OCI-LY7 (cell line): Measurements from ENCODE around the gene CNTNAP5. TPM values are rescaled to one million over a fixed set of nuclear protein-coding genes. Genes with fewer than 3 reads are reported as not detected.

Source experiments
- BruUV-seq: library from RNA; stranded (reverse); fragments of 400-500 nt; replicated peaks from 2 replicates; lab custom pipeline; 2021; lab: Mats Ljungman, UMichigan
- CTCF ChIA-PET: fragments of 300-600 bp; sonication (Branson Sonifier 250); formaldehyde crosslinking; loops from one replicate; lab custom pipeline; 2022; ENCODE audit warnings: antibody characterized with exemption; ENCODE audit not compliant: unreplicated experiment; lab: Charles Lee
- POLR2A ChIA-PET: fragments of 300-600 bp; sonication (Branson Sonifier 250); formaldehyde crosslinking; loops from one replicate; lab custom pipeline; 2022; ENCODE audit warnings: antibody characterized with exemption; lab: Charles Lee
- DNase-seq: peaks from one replicate; pipeline ENCODE4 v3.0.0-alpha.2; 2015; ENCODE audit warnings: low spot score
- H2AFZ ChIP-seq: fragments of 200-600 bp; sonication (generic), shearing (Covaris generic); 2 replicates; pipeline ENCODE4 v1.6.1; 2014; ENCODE audit warnings: mild to moderate bottlenecking, antibody characterized with exemption, low read length, moderate library complexity
- H3K27ac ChIP-seq: fragments of 200-600 bp; sonication (generic); 2 replicates; pipeline ENCODE4 v1.5.1; 2014; ENCODE audit warnings: mixed run types, low read depth, mild to moderate bottlenecking, moderate library complexity, low read length, inconsistent platforms; ENCODE audit not compliant: poor library complexity, severe bottlenecking
- H3K36me3 ChIP-seq: fragments of 200-600 bp; sonication (generic); 2 replicates; pipeline ENCODE4 v1.6.1; 2014; ENCODE audit warnings: mild to moderate bottlenecking, antibody characterized with exemption, low read length, moderate library complexity, mixed read lengths; ENCODE audit not compliant: insufficient read depth
- H3K4me1 ChIP-seq: fragments of 200-600 bp; sonication (generic); 2 replicates; pipeline ENCODE4 v1.5.1; 2014; ENCODE audit warnings: mild to moderate bottlenecking, low read length; ENCODE audit not compliant: insufficient read depth, poor library complexity, severe bottlenecking
- H3K4me2 ChIP-seq: fragments of 200-600 bp; sonication (generic); 2 replicates; pipeline ENCODE4 v1.6.1; 2014; ENCODE audit warnings: mild to moderate bottlenecking, low read length
- H3K4me3 ChIP-seq: fragments of 200-600 bp; sonication (generic); 2 replicates; pipeline ENCODE4 v1.5.1; 2014; ENCODE audit warnings: mild to moderate bottlenecking, low read depth, low read length; ENCODE audit not compliant: poor library complexity, severe bottlenecking
- H3K79me2 ChIP-seq: fragments of 200-600 bp; sonication (generic); 2 replicates; pipeline ENCODE4 v1.6.1; 2016; ENCODE audit warnings: low read depth, mild to moderate bottlenecking, low read length, moderate library complexity, mixed read lengths; ENCODE audit not compliant: insufficient read depth
- H3K9me2 ChIP-seq: fragments of 200-600 bp; sonication (generic); 2 replicates; pipeline ENCODE4 v1.6.1; 2016; ENCODE audit warnings: mild to moderate bottlenecking, low read length, mixed read lengths; ENCODE audit not compliant: insufficient read depth
- H3K9me3 ChIP-seq: fragments of 200-600 bp; sonication (generic); 2 replicates; pipeline ENCODE4 v1.6.1; 2014; ENCODE audit warnings: mild to moderate bottlenecking, mixed run types, low read length, mixed read lengths
- H4K20me1 ChIP-seq: fragments of 200-600 bp; sonication (generic); 2 replicates; pipeline ENCODE4 v1.6.1; 2014; ENCODE audit warnings: mild to moderate bottlenecking, antibody characterized with exemption, low read length, moderate library complexity, mixed read lengths; ENCODE audit not compliant: insufficient read depth
- EZH2phosphoT487 ChIP-seq: fragments of 200-600 bp; sonication (generic); IDR thresholded peaks from 2 replicates; pipeline ENCODE4 v1.6.1; 2018; ENCODE audit warnings: low read depth, borderline replicate concordance, mild to moderate bottlenecking, mixed run types, antibody characterized with exemption, low read length, moderate library complexity, mixed read lengths
- intact Hi-C: fragments of 100-400 bp; cut with micrococcal nuclease; formaldehyde crosslinking; loops from one replicate; pipeline ENCODE4 v1.10.0; 2022; ENCODE audit not compliant: unreplicated experiment
- total RNA-seq, 2 experiments: library from RNA; depleted of rRNA in 1 of 2; stranded (reverse); fragments of >200 nt in 1 of 2; shearing (Covaris generic) in 1 of 2; gene quantifications; 2 replicates each; pipeline ENCODE4 v1.2.3, GENCODE V29; 2014 to 2022
- TF ChIP-seq, protein P1 (sequence below): fragments of 200-600 bp; sonication (generic); conservative IDR thresholded peaks from 2 replicates; pipeline ENCODE4 v1.5.1; 2014; ENCODE audit warnings: mild to moderate bottlenecking, antibody characterized with exemption, low read length, moderate library complexity, mixed read lengths

Gene CNTNAP5
- total RNA-seq, 2 experiments from 2014 or later: not detected

DNA sequence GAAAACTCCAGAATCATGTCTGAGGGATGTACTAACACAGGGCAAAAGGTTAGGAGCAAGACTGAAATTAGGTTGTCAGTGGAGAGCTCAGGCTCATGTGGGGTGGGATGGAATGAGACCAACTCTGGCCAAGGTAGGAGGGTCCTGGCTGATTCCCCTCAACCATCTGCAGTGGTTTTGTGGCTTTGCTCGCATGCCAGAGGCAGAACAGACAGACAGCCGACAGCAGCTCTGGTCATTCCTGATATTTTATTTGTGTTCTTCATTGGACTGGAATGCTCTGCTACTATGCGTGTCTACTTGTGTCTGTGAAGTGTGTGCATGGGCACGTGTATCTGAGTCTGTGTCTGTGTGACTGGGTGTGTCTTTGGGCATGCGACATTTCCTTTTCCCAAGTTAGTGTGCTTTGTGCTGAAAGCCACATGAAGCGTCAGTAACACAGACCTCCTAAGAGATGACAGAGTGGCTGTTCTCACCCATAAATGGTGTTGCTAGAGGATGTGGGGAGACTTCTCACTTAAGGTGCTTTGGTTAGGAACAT, 239.5 kb downstream of the CNTNAP5 start:
- TF ChIP-seq EZH2phosphoT487: no peak
- TF ChIP-seq, protein P1, sequence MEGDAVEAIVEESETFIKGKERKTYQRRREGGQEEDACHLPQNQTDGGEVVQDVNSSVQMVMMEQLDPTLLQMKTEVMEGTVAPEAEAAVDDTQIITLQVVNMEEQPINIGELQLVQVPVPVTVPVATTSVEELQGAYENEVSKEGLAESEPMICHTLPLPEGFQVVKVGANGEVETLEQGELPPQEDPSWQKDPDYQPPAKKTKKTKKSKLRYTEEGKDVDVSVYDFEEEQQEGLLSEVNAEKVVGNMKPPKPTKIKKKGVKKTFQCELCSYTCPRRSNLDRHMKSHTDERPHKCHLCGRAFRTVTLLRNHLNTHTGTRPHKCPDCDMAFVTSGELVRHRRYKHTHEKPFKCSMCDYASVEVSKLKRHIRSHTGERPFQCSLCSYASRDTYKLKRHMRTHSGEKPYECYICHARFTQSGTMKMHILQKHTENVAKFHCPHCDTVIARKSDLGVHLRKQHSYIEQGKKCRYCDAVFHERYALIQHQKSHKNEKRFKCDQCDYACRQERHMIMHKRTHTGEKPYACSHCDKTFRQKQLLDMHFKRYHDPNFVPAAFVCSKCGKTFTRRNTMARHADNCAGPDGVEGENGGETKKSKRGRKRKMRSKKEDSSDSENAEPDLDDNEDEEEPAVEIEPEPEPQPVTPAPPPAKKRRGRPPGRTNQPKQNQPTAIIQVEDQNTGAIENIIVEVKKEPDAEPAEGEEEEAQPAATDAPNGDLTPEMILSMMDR: no peak
- H3K4me3 ChIP-seq: no peak overlapping the region
- no peak overlapping the region for H3K27ac ChIP-seq
- no peaks in the 10 kb centered on the region for H3K36me3 ChIP-seq
- BruUV-seq: no TSS peak
- H4K20me1 ChIP-seq: no peaks in the 10 kb centered on the region
- CTCF ChIA-PET: no interaction called here
- H3K4me2 ChIP-seq: no peak overlapping the region
- intact Hi-C loops: no loop called here
- H2AFZ ChIP-seq: no peak overlapping the region
- H3K4me1 ChIP-seq: no peaks in the 10 kb centered on the region
- no peak for DNase-seq
- no peaks in the 10 kb centered on the region for H3K9me3 ChIP-seq
- POLR2A ChIA-PET: no interaction called here
- no peaks in the 10 kb centered on the region for H3K9me2 ChIP-seq
- H3K79me2 ChIP-seq: no peaks in the 10 kb centered on the region

DNA sequence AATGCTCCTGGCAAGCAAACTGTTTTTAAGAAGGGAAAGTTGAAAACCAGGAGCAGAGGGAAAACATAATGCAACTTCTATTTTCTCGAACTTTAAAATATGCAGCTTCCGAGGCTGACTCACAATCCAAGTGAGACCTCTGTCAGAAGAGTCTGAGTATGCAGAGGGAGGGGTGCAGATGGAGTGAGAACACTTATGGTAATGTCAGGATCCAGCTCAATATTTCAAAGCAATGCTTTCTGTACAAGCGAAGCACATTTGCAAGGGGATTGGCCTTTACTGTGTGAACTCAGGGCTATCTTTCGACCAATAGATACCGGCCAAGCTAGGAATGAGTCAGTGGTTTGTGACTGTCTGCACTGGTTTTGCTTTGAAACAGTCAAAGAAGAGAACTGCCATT, 242.7 kb downstream of the CNTNAP5 start:
- intact Hi-C loops: no loop called here
- no peak for TF ChIP-seq EZH2phosphoT487
- TF ChIP-seq, protein P1: no peak
- no peaks in the 10 kb centered on the region for H3K79me2 ChIP-seq

DNA sequence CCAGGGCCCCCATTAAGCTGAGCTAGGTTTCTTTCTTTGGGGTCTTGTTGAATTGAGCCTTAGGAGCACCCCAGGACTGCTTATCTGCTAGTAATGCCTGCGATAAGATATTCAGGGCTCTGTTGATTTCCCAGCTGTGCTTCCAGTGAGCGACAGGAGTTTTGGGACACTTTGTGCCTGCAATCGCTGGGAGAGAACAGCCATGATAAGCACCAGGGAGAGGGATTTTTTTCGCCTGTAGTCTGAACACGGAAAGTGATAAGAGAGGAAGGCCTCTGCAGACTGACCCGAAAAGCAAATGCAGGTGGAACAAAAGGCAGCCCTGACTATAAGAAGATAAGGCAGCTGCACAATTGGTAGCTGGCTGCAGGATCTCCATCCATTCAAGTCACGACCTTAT, 244.3 kb downstream of the CNTNAP5 start:
- Histone ChIP-seq H3K36me3 (no peaks in the 10 kb centered on the region), H3K9me3 (no peaks in the 10 kb centered on the region), H2AFZ (no peak overlapping the region), H3K79me2 (no peaks in the 10 kb centered on the region), H3K27ac (no peak overlapping the region), H3K4me1 (no peaks in the 10 kb centered on the region), H3K4me3 (no peak overlapping the region), H3K4me2 (no peak overlapping the region), H3K9me2 (no peaks in the 10 kb centered on the region), H4K20me1 (no peaks in the 10 kb centered on the region; the same call in 1 of the 2 replicates)
- ChIA-PET POLR2A (no interaction called here), CTCF (no interaction called here)
- no TSS peak for BruUV-seq
- intact Hi-C loops: no loop called here
- DNase-seq: no peak
- TF ChIP-seq, protein P1: no peak
- TF ChIP-seq EZH2phosphoT487: no peak

More for the DNA sequence above, 242.7 kb downstream of the CNTNAP5 start:
- no peak overlapping the region for H3K4me3 ChIP-seq
- H3K36me3 ChIP-seq: no peaks in the 10 kb centered on the region
- CTCF ChIA-PET: no interaction called here
- POLR2A ChIA-PET: interaction anchor here (0.7 kb wide), 1 partner anchor 125 kb away, joined by 3 read pairs; no protein-coding TSS in a partner anchor
- H3K4me2 ChIP-seq: no peak overlapping the region
- no peaks in the 10 kb centered on the region for H3K9me3 ChIP-seq
- no peaks in the 10 kb centered on the region for H3K4me1 ChIP-seq
- DNase-seq: no peak
- no peaks in the 10 kb centered on the region; the same call in 1 of the 2 replicates for H4K20me1 ChIP-seq
- H3K9me2 ChIP-seq: no peaks in the 10 kb centered on the region
- no TSS peak for BruUV-seq
- no peak overlapping the region for H3K27ac ChIP-seq
- no peak overlapping the region for H2AFZ ChIP-seq
